ENCODE results near the gene HLA-DQA1. TPM values are rescaled to one million over a fixed set of nuclear protein-coding genes. Genes with fewer than 3 reads are reported as not detected.

HLA-DQA1 gene
- total RNA-seq, 1 donor from 2014 or later = 7.4 TPM

DNA sequence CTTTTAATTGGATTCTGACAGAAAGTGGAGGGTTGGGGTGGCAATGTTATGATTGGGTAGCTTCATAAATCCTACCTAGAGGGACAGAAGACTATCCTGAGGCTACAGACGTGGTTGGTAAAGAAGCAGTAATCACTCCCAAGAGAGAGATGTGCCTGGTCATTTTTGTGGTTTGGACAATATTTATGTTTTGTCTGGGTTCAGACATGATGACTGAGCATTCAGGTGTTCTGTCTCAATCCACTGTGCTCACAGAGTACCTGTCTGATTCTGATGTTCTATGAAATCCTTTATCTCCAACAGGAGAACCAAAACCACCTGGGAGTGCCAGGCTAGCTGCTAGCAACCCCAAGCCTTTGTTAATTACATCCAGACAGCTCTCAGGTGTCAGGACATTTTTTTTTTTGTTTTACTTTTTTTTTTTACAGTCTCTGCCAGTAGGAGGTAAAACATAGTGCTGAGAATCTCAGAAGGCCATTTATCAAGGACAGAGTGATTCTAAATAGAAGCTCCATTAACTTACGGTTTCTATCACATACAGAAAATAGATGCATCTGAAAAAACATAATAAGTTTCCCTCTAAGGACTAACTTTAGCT lies 1.6 kb upstream of the HLA-DQA1 start:
- TF ChIP-seq, protein P1, sequence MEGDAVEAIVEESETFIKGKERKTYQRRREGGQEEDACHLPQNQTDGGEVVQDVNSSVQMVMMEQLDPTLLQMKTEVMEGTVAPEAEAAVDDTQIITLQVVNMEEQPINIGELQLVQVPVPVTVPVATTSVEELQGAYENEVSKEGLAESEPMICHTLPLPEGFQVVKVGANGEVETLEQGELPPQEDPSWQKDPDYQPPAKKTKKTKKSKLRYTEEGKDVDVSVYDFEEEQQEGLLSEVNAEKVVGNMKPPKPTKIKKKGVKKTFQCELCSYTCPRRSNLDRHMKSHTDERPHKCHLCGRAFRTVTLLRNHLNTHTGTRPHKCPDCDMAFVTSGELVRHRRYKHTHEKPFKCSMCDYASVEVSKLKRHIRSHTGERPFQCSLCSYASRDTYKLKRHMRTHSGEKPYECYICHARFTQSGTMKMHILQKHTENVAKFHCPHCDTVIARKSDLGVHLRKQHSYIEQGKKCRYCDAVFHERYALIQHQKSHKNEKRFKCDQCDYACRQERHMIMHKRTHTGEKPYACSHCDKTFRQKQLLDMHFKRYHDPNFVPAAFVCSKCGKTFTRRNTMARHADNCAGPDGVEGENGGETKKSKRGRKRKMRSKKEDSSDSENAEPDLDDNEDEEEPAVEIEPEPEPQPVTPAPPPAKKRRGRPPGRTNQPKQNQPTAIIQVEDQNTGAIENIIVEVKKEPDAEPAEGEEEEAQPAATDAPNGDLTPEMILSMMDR (IDR thresholded peaks at IDR 0.05) = no peak
- no peak for TF ChIP-seq POLR2A (IDR thresholded peaks at IDR 0.05)
- no peak for TF ChIP-seq POLR2AphosphoS5 (IDR thresholded peaks at IDR 0.05; ENCODE audit: insufficient read depth in 1 of 2, low read depth in 1 of 2)
- no peak for DNase-seq (ENCODE audit: extremely low spot score in 2 of 2)
- intact Hi-C loops (cut with DNase I) = no loop called here
- no peak overlapping the region for H3K27ac ChIP-seq
- H3K36me3 ChIP-seq = no peaks in the 10 kb centered on the region
- no peaks in the 10 kb centered on the region for H3K4me1 ChIP-seq
- no peaks in the 10 kb centered on the region for H3K9me3 ChIP-seq
- H3K4me3 ChIP-seq = no peak overlapping the region
- no peaks in the 10 kb centered on the region for H3K27me3 ChIP-seq

- intact Hi-C loops (cut with DNase I) = no loop called here
- TF ChIP-seq, protein P1 (IDR thresholded peaks at IDR 0.05) = no peak
- TF ChIP-seq POLR2AphosphoS5 (IDR thresholded peaks at IDR 0.05; ENCODE audit: insufficient read depth in 1 of 2, low read depth in 1 of 2) (no peak), POLR2A (IDR thresholded peaks at IDR 0.05) (no peak)
Observed at GRCh38 chr6:32637883-32638282, 677 bp downstream of the HLA-DQA1 start.

GRCh38 chr6:32638532-32639219 lies 1.5 kb downstream of the HLA-DQA1 start:
- intact Hi-C loops (cut with DNase I) = no loop called here

More at GRCh38 chr6:32637883-32638282, 677 bp downstream of the HLA-DQA1 start:
- Histone ChIP-seq H3K4me1 (no peaks in the 10 kb centered on the region), H3K36me3 (no peaks in the 10 kb centered on the region), H3K4me3 (no peak overlapping the region), H3K27ac (no peak overlapping the region), H3K27me3 (no peaks in the 10 kb centered on the region), H3K9me3 (no peaks in the 10 kb centered on the region)
- no peak for DNase-seq (ENCODE audit: extremely low spot score in 2 of 2)

DNA sequence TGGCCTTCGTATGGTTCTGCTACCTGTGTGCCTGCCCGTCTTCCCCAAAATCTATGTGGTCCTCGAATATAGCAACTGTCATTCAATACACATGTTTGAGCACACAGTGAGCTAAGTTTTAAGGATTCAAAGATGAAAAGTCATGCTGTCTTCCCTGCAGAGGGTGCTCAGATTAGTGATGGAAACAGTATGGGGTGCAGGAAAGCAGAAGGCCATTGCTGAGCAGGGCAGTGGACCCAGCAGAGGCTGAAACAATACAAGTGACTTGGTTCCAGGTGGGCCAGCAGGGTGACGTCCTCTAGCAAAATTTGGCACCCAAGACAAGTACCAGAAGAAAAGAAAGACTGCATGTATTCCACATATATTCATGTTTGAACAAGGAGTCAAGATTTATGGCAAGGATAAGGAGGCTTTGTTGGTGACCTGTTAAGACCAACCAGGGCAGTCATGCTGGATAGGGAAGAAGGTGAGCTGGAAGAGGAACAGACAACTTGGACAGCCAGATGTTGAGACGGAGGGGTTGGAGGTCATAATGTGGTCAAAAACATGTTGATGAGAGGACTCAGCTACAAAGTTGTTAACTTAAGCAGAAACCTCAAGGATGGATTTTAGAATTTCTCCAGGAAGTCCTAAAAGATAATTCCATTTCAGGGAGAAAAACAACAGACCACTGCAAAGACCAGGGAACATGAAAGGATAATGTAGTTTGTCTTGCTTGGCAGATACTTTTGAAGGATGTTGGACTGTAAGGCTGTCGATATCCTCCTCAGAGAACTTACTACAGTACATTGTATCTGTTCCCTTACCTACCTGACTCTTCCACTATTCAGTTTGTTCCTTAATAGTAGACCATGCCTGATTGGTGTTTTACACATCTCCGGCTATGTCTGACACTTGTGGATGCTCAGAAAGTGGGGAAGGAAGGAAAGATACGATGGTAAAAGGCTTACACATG lies 2.5 kb downstream of the HLA-DQA1 start:
- H3K9me3 ChIP-seq = no peaks in the 10 kb centered on the region
- H3K27me3 ChIP-seq = no peaks in the 10 kb centered on the region
- intact Hi-C loops (cut with DNase I) = no loop called here
- no peak overlapping the region for H3K4me3 ChIP-seq
- H3K27ac ChIP-seq = no peak overlapping the region
- H3K4me1 ChIP-seq = no peaks in the 10 kb centered on the region
- TF ChIP-seq POLR2AphosphoS5 (IDR thresholded peaks at IDR 0.05; ENCODE audit: insufficient read depth in 1 of 2, low read depth in 1 of 2) = no peak
- no peak for TF ChIP-seq POLR2A (IDR thresholded peaks at IDR 0.05)
- TF ChIP-seq, protein P1 (IDR thresholded peaks at IDR 0.05) = no peak
- no peak for DNase-seq (ENCODE audit: extremely low spot score in 2 of 2)
- H3K36me3 ChIP-seq = no peaks in the 10 kb centered on the region

More at GRCh38 chr6:32638532-32639219, 1.5 kb downstream of the HLA-DQA1 start:
- Histone ChIP-seq H3K9me3 (no peaks in the 10 kb centered on the region), H3K4me3 (no peak overlapping the region), H3K4me1 (no peaks in the 10 kb centered on the region), H3K27me3 (no peaks in the 10 kb centered on the region), H3K36me3 (no peaks in the 10 kb centered on the region), H3K27ac (no peak overlapping the region)
- TF ChIP-seq POLR2A (IDR thresholded peaks at IDR 0.05) = no peak
- TF ChIP-seq, protein P1 (IDR thresholded peaks at IDR 0.05) = no peak
- no peak for DNase-seq (ENCODE audit: extremely low spot score in 2 of 2)
